ENCODE data around the gene C22orf31. TPM values are rescaled to one million over a fixed set of nuclear protein-coding genes. Genes with fewer than 3 reads are reported as not detected.
A peak's percentile ranks its signal among the peaks of the same experiment; 100 is the strongest.
"Not testable (repeated sequence)": the region's sequence is repeated elsewhere in the genome, so short reads cannot be mapped to it uniquely, and the experiment has no call there.

Gene C22orf31
- total RNA-seq, 2 donors from 2014 or later, result not detected

- Histone ChIP-seq H3K9me3 (ENCODE audit: control insufficient read depth, low read length) (no peaks in the 10 kb centered on the region), H3K27me3 (ENCODE audit: control insufficient read depth, insufficient read depth, low read length, poor library complexity, severe bottlenecking) (no peaks in the 10 kb centered on the region), H3K36me3 (ENCODE audit: control insufficient read depth, insufficient read depth, low read length) (peaks cover 48% of the 10 kb centered on the region), H3K9ac (ENCODE audit: extremely low read depth, low read length, poor library complexity, severe bottlenecking) (no peak overlapping the region), H3K27ac (ENCODE audit: low read depth, low read length) (no peak overlapping the region), H3K4me3 (ENCODE audit: low read length) (no peak overlapping the region), H3K4me1 (ENCODE audit: control insufficient read depth, insufficient read depth, low read length) (no peaks in the 10 kb centered on the region)
- WGBS, 2 experiments (ENCODE audit: insufficient coverage in 1 of 2, insufficient read length in 1 of 2), result 94 to 100% methylated on average over 5 to 6 of the region's 7 CpGs
- TF ChIP-seq, protein P1, sequence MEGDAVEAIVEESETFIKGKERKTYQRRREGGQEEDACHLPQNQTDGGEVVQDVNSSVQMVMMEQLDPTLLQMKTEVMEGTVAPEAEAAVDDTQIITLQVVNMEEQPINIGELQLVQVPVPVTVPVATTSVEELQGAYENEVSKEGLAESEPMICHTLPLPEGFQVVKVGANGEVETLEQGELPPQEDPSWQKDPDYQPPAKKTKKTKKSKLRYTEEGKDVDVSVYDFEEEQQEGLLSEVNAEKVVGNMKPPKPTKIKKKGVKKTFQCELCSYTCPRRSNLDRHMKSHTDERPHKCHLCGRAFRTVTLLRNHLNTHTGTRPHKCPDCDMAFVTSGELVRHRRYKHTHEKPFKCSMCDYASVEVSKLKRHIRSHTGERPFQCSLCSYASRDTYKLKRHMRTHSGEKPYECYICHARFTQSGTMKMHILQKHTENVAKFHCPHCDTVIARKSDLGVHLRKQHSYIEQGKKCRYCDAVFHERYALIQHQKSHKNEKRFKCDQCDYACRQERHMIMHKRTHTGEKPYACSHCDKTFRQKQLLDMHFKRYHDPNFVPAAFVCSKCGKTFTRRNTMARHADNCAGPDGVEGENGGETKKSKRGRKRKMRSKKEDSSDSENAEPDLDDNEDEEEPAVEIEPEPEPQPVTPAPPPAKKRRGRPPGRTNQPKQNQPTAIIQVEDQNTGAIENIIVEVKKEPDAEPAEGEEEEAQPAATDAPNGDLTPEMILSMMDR (conservative IDR thresholded peaks at IDR 0.05), result no peak
- H3K27ac Mint-ChIP-seq, result no peak overlapping the region
- no peaks in the 10 kb centered on the region for H3K27me3 Mint-ChIP-seq (ENCODE audit: insufficient read depth)
- H3K9me3 Mint-ChIP-seq, result no peaks in the 10 kb centered on the region
- DNase-seq, result no peak
- peaks cover 37% of the 10 kb centered on the region for H3K36me3 Mint-ChIP-seq (ENCODE audit: low read depth)
- H3K4me1 Mint-ChIP-seq, result no peaks in the 10 kb centered on the region
- no peak overlapping the region for H3K4me3 Mint-ChIP-seq
Observed at GRCh38 chr22:29043906-29044575, 17.6 kb downstream of the C22orf31 start.

DNA sequence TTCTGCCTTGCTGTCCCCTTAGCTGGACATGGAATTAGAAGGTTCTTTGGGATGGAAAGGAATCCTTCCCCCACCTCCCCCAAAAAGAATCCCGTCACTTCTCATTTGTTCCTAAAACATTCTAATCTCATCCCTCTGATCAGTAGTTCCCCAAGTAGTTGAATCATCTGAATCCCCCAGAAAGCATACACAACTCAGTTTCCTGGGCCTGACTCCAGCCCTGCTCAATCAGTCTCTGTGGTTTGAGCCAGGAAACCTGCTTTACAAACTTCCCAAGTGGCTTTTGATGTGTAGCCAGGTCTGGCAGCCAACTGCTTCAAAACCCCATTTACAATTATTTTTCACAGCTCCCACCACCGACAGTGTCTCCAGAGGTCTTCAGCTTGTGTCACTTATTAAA is 20.2 kb downstream of the C22orf31 start:
- Mint-ChIP-seq H3K36me3 (ENCODE audit: low read depth) (peaks cover 22% of the 10 kb centered on the region), H3K27ac (no peak overlapping the region), H3K27me3 (ENCODE audit: insufficient read depth) (no peaks in the 10 kb centered on the region), H3K9me3 (no peaks in the 10 kb centered on the region), H3K4me1 (no peaks in the 10 kb centered on the region), H3K4me3 (no peak overlapping the region)
- DNase-seq, result no peak
- WGBS, 2 experiments (ENCODE audit: insufficient coverage in 1 of 2, insufficient read length in 1 of 2), result 91 to 100% methylated on average over 2 of the region's 2 CpGs
- H3K4me1 ChIP-seq (ENCODE audit: control insufficient read depth, insufficient read depth, low read length), result no peaks in the 10 kb centered on the region
- no peak overlapping the region for H3K27ac ChIP-seq (ENCODE audit: low read depth, low read length)
- H3K36me3 ChIP-seq (ENCODE audit: control insufficient read depth, insufficient read depth, low read length), result peaks cover 26% of the 10 kb centered on the region
- H3K9me3 ChIP-seq (ENCODE audit: control insufficient read depth, low read length), result no peaks in the 10 kb centered on the region
- H3K9ac ChIP-seq (ENCODE audit: extremely low read depth, low read length, poor library complexity, severe bottlenecking), result no peak overlapping the region
- H3K4me3 ChIP-seq (ENCODE audit: low read length), result no peak overlapping the region
- H3K27me3 ChIP-seq (ENCODE audit: control insufficient read depth, insufficient read depth, low read length, poor library complexity, severe bottlenecking), result no peaks in the 10 kb centered on the region
- TF ChIP-seq, protein P1 (conservative IDR thresholded peaks at IDR 0.05), result no peak

GRCh38 chr22:29040385-29041275 is 21.0 kb downstream of the C22orf31 start:
- H3K9me3 ChIP-seq (ENCODE audit: control insufficient read depth, low read length), result no peaks in the 10 kb centered on the region
- H3K4me1 Mint-ChIP-seq, result no peaks in the 10 kb centered on the region
- H3K27ac Mint-ChIP-seq, result peak overlapping the region; percentile 26
- no peak overlapping the region for H3K4me3 ChIP-seq (ENCODE audit: low read length)
- peak; percentile 83 for DNase-seq
- peaks cover 18% of the 10 kb centered on the region for H3K36me3 ChIP-seq (ENCODE audit: control insufficient read depth, insufficient read depth, low read length)
- H3K36me3 Mint-ChIP-seq (ENCODE audit: low read depth), result peaks cover 15% of the 10 kb centered on the region
- no peaks in the 10 kb centered on the region for H3K27me3 ChIP-seq (ENCODE audit: control insufficient read depth, insufficient read depth, low read length, poor library complexity, severe bottlenecking)
- no peaks in the 10 kb centered on the region for H3K27me3 Mint-ChIP-seq (ENCODE audit: insufficient read depth)
- 51 to 63% methylated on average over 5 to 9 of the region's 9 CpGs for WGBS, 2 experiments (ENCODE audit: insufficient coverage in 1 of 2, insufficient read length in 1 of 2)
- H3K4me3 Mint-ChIP-seq, result no peak overlapping the region
- TF ChIP-seq, protein P1 (conservative IDR thresholded peaks at IDR 0.05), result peak; percentile 98
- H3K9ac ChIP-seq (ENCODE audit: extremely low read depth, low read length, poor library complexity, severe bottlenecking), result no peak overlapping the region
- H3K9me3 Mint-ChIP-seq, result no peaks in the 10 kb centered on the region
- no peaks in the 10 kb centered on the region for H3K4me1 ChIP-seq (ENCODE audit: control insufficient read depth, insufficient read depth, low read length)
- no peak overlapping the region for H3K27ac ChIP-seq (ENCODE audit: low read depth, low read length)

GRCh38 chr22:29039684-29040083 is 21.9 kb downstream of the C22orf31 start:
- H3K27ac ChIP-seq (ENCODE audit: low read depth, low read length), result peak overlapping the region; percentile 60

More at GRCh38 chr22:29039684-29040083, 21.9 kb downstream of the C22orf31 start:
- H3K27ac Mint-ChIP-seq; H3K4me1 ChIP-seq (ENCODE audit: control insufficient read depth, insufficient read depth, low read length); H3K4me3 ChIP-seq (ENCODE audit: low read length); H3K27me3 Mint-ChIP-seq (ENCODE audit: insufficient read depth); DNase-seq; H3K9ac ChIP-seq (ENCODE audit: extremely low read depth, low read length, poor library complexity, severe bottlenecking); H3K9me3 ChIP-seq (ENCODE audit: control insufficient read depth, low read length); H3K4me3 Mint-ChIP-seq; H3K9me3 Mint-ChIP-seq; H3K4me1 Mint-ChIP-seq; H3K27me3 ChIP-seq (ENCODE audit: control insufficient read depth, insufficient read depth, low read length, poor library complexity, severe bottlenecking): not testable (repeated sequence)
- H3K36me3 Mint-ChIP-seq (ENCODE audit: low read depth), result peaks cover 13% of the 10 kb centered on the region
- peaks cover 13% of the 10 kb centered on the region for H3K36me3 ChIP-seq (ENCODE audit: control insufficient read depth, insufficient read depth, low read length)
- 94 to 100% methylated on average over 1 to 3 of the region's 4 CpGs for WGBS, 2 experiments (ENCODE audit: insufficient coverage in 1 of 2, insufficient read length in 1 of 2)
